Endothelial cell of umbilical vein (primary cell): ENCODE results near the gene ADIG. TPM values are rescaled to one million over a fixed set of nuclear protein-coding genes. Genes with fewer than 3 reads are reported as not detected.

Experiments
- BruUV-seq: library from RNA; stranded (reverse); fragments of 400-500 nt; replicated peaks from 2 replicates; lab custom pipeline; 2021; lab: Mats Ljungman, UMichigan
- CTCF ChIA-PET: fragments of 300-600, 350-600 bp; sonication (Branson Sonifier 250); formaldehyde crosslinking; loops from one replicate; lab custom pipeline; 2021; ENCODE audit warnings: antibody characterized with exemption, inconsistent platforms; lab: Charles Lee
- POLR2A ChIA-PET: fragments of 300-600, 350-600 bp; sonication (Branson Sonifier 250); formaldehyde crosslinking; loops from one replicate; lab custom pipeline; 2021; ENCODE audit warnings: antibody characterized with exemption, inconsistent platforms; lab: Charles Lee
- DNase-seq: peaks from one replicate; pipeline ENCODE4 v3.0.0-alpha.2; 2011; ENCODE audit warnings: low read depth, low spot score
- FAIRE-seq: peaks from 2 replicates; lab custom pipeline; 2011; peaks lifted over from hg19 to GRCh38; lab: Jason Lieb, UNC
- H2AFZ ChIP-seq: 2 replicates; pipeline ENCODE4 v1.6.0; 2012; ENCODE audit warnings: low read depth, low read length, control low read depth, inconsistent platforms
- H3K27ac ChIP-seq: 2 replicates; pipeline ENCODE4 v1.5.1; 2011; ENCODE audit warnings: low read depth, mild to moderate bottlenecking, control low read depth, low read length, moderate library complexity; ENCODE audit not compliant: insufficient read depth
- H3K27me3 ChIP-seq, 2 experiments: 2 replicates each; pipeline versions ENCODE4 v1.6.0 to v1.6.1; 2011; ENCODE audit warnings: low read length in 2 of 2, mixed read lengths in 1 of 2; ENCODE audit not compliant: control insufficient read depth in 2 of 2, insufficient read depth in 2 of 2
- H3K36me3 ChIP-seq, 2 experiments: 2 replicates in 1 of 2; 3 replicates in 1 of 2; pipeline ENCODE4 v1.5.1; 2011; ENCODE audit warnings: low read length in 2 of 2, mild to moderate bottlenecking in 1 of 2, moderate library complexity in 1 of 2; ENCODE audit not compliant: control insufficient read depth in 2 of 2, insufficient read depth in 2 of 2; ENCODE audit errors: extremely low read depth in 1 of 2
- H3K4me1 ChIP-seq: 3 replicates; pipeline ENCODE4 v1.5.1; 2011; ENCODE audit warnings: mild to moderate bottlenecking, low read length; ENCODE audit not compliant: control insufficient read depth, insufficient read depth; ENCODE audit errors: extremely low read depth
- H3K4me2 ChIP-seq: 2 replicates; pipeline ENCODE4 v1.6.1; 2011; ENCODE audit warnings: low read length, control low read depth, mixed read lengths; ENCODE audit not compliant: insufficient read depth
- H3K4me3 ChIP-seq, 3 experiments: fragments of 200-600 bp in 1 of 3; sonication (generic), shearing (Covaris generic) in 1 of 3; replicated peaks in 1 of 3; 2 replicates each; pipeline ENCODE4 v1.5.1; 2011 to 2016; ENCODE audit warnings: control low read depth in 3 of 3, low read length in 3 of 3, mild to moderate bottlenecking in 2 of 3, inconsistent platforms in 1 of 3, low read depth in 1 of 3, moderate library complexity in 1 of 3; ENCODE audit not compliant: insufficient read depth in 1 of 3
- H3K79me2 ChIP-seq: 2 replicates; pipeline ENCODE4 v1.6.0; 2012; ENCODE audit warnings: low read length, inconsistent platforms; ENCODE audit not compliant: control insufficient read depth, insufficient read depth
- H3K9ac ChIP-seq: replicated peaks from 2 replicates; pipeline ENCODE3; 2011; ENCODE audit warnings: low read length, control low read depth; ENCODE audit not compliant: insufficient read depth; ENCODE audit errors: extremely low read depth
- H3K9me1 ChIP-seq: replicated peaks from 3 replicates; pipeline ENCODE4 v1.6.0; 2011; ENCODE audit warnings: mild to moderate bottlenecking, low read length; ENCODE audit not compliant: control insufficient read depth, insufficient read depth; ENCODE audit errors: extremely low read depth
- H3K9me3 ChIP-seq: replicated peaks from 2 replicates; pipeline ENCODE4 v1.5.1; 2012; ENCODE audit warnings: low read length, inconsistent platforms; ENCODE audit not compliant: control insufficient read depth, insufficient read depth
- H4K20me1 ChIP-seq: replicated peaks from 2 replicates; pipeline ENCODE3; 2011; ENCODE audit warnings: mild to moderate bottlenecking, low read length; ENCODE audit not compliant: control insufficient read depth, insufficient read depth; ENCODE audit errors: extremely low read depth
- CTCF ChIP-seq, 2 donors: IDR thresholded peaks; 1 replicate in 1 of 2; 2 replicates in 1 of 2; pipeline ENCODE4 v1.5.1; 2011; ENCODE audit warnings: low read length in 2 of 2, mild to moderate bottlenecking in 2 of 2, moderate library complexity in 2 of 2, control low read depth in 1 of 2, inconsistent platforms in 1 of 2, low read depth in 1 of 2; ENCODE audit not compliant: insufficient read depth in 1 of 2; ENCODE audit errors: extremely low read depth in 1 of 2
- EZH2 ChIP-seq: IDR thresholded peaks from 2 replicates; pipeline ENCODE4 v1.6.1; 2012; ENCODE audit warnings: borderline replicate concordance, low read depth, mild to moderate bottlenecking, moderate library complexity, low read length, inconsistent platforms; ENCODE audit not compliant: severe bottlenecking
- FOS ChIP-seq: IDR thresholded peaks from 2 replicates; pipeline ENCODE4 v1.6.1; 2011; ENCODE audit warnings: mild to moderate bottlenecking, low read length, moderate library complexity, borderline replicate concordance; ENCODE audit not compliant: insufficient read depth
- GATA2 ChIP-seq: IDR thresholded peaks from 2 replicates; pipeline ENCODE4 v1.7.0; 2011; ENCODE audit warnings: low read depth, mild to moderate bottlenecking, moderate library complexity, mixed read lengths, low read length; ENCODE audit not compliant: insufficient read length, insufficient read depth
- JUN ChIP-seq: IDR thresholded peaks from 2 replicates; pipeline ENCODE4 v1.6.1; 2011; ENCODE audit warnings: borderline replicate concordance, low read depth; ENCODE audit not compliant: insufficient read length, insufficient read depth
- MYC ChIP-seq: IDR thresholded peaks from one replicate; pipeline ENCODE4 v1.6.1; 2011; ENCODE audit warnings: mild to moderate bottlenecking, low read depth, low read length
- POLR2A ChIP-seq: IDR thresholded peaks from 2 replicates; pipeline ENCODE4 v1.6.1; 2012; ENCODE audit warnings: low read depth, mild to moderate bottlenecking, control low read depth, low read length
- POLR2AphosphoS5 ChIP-seq: IDR thresholded peaks from 2 replicates; pipeline ENCODE4 v1.6.1; 2012; ENCODE audit warnings: low read depth, mild to moderate bottlenecking, control low read depth, low read length, moderate library complexity; ENCODE audit not compliant: insufficient read depth
- dilution Hi-C: fragments of 300-500 bp; cut with MboI; formaldehyde crosslinking; loops from one replicate; pipeline ENCODE4 v1.15.0; 2019; ENCODE audit warnings: low sequenced_read_pairs; ENCODE audit not compliant: extremely low pct_ligation_motif_present
- intact Hi-C: fragments of 100-400 bp; cut with micrococcal nuclease; formaldehyde crosslinking; loops from one replicate; pipeline ENCODE4 v1.10.0; 2022
- polyA plus RNA-seq, 4 experiments: library from polyadenylated mRNA; depleted of rRNA in 3 of 4; stranded (reverse) in 3 of 4; unstranded in 1 of 4; fragments of >200 nt; gene quantifications; 2 replicates each; pipeline versions ENCODE4 v1.2.1 to v1.2.3, GENCODE V29; 2011 to 2012; ENCODE audit warnings: missing spikeins in 1 of 4
- total RNA-seq: library from RNA; stranded (reverse); gene quantifications from 2 replicates; pipeline ENCODE4 v1.2.3, GENCODE V29; 2021
- TF ChIP-seq, protein P1 (sequence below): IDR thresholded peaks from 2 replicates; pipeline ENCODE4 v1.6.1; 2011; ENCODE audit not compliant: insufficient read depth, insufficient read length

The ADIG gene
- total and polyA plus RNA-seq, 2 donors (not counting 3 experiments of a cell fraction or from before 2014, with no cell fraction given), result not detected

DNA sequence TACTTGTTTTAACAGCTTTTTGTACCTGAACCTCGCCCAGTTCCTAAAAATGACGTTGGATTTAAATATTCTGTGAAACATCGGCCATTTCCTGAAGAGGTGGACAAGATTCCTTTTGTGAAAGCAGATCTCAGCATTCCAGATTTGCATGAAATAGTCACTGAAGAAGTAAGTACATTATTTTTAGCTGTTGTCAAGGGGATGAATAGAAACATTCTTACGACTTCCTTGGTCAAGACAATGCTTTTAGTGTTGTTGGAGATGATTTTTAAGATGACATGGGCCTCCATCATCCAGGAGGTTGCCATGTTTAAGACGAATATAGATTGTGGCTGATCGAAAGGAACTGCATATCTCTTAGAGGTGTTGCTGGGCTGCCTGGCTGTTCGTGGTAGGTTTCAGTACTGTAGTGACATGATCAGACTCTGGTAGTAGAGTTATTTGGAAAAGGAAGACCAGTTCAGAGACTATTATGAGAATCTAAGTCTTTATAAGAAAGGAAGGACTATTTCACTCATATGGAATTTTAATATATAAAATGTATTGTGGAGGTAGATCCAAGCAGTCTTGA lies 29.9 kb upstream of the ADIG start:
- H3K9ac ChIP-seq, result no peak overlapping the region
- no peaks in the 10 kb centered on the region for H3K79me2 ChIP-seq
- DNase-seq, result no peak
- H3K36me3 ChIP-seq, result peaks cover 9 to 16% of the 10 kb centered on the region in 2 experiments
- intact Hi-C loops, result no loop called here
- no peaks in the 10 kb centered on the region for H3K4me1 ChIP-seq
- FAIRE-seq, result no peak
- no peaks in the 10 kb centered on the region for H3K27me3 ChIP-seq
- TF ChIP-seq JUN, result no peak
- TF ChIP-seq, protein P1, sequence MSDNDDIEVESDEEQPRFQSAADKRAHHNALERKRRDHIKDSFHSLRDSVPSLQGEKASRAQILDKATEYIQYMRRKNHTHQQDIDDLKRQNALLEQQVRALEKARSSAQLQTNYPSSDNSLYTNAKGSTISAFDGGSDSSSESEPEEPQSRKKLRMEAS, result no peak
- TF ChIP-seq FOS, result no peak
- no peak for TF ChIP-seq GATA2
- TF ChIP-seq POLR2AphosphoS5, result no peak
- no peak for TF ChIP-seq MYC
- TF ChIP-seq POLR2A, result no peak
- no peak for TF ChIP-seq CTCF (IDR thresholded peaks at IDR 0.05; ENCODE audit: extremely low read depth in 1 of 2, insufficient read depth in 1 of 2, low read depth in 1 of 2, low read length in 2 of 2)
- no peak for TF ChIP-seq EZH2
- POLR2A ChIA-PET, result no interaction called here
- H3K4me3 ChIP-seq, result no peak overlapping the region
- CTCF ChIA-PET, result no interaction called here
- dilution Hi-C loops, result no loop called here
- no TSS peak for BruUV-seq
- no peaks in the 10 kb centered on the region for H4K20me1 ChIP-seq
- no peak overlapping the region for H3K27ac ChIP-seq
- no peaks in the 10 kb centered on the region for H3K9me3 ChIP-seq
- H3K9me1 ChIP-seq, result no peaks in the 10 kb centered on the region
- H2AFZ ChIP-seq, result no peak overlapping the region
- no peak overlapping the region for H3K4me2 ChIP-seq
